ENCODE data around the gene MBD3L4.
"Not testable (repeated sequence)": the region's sequence is repeated elsewhere in the genome, so short reads cannot be mapped to it uniquely, and the experiment has no call there.

MBD3L4 gene

DNA sequence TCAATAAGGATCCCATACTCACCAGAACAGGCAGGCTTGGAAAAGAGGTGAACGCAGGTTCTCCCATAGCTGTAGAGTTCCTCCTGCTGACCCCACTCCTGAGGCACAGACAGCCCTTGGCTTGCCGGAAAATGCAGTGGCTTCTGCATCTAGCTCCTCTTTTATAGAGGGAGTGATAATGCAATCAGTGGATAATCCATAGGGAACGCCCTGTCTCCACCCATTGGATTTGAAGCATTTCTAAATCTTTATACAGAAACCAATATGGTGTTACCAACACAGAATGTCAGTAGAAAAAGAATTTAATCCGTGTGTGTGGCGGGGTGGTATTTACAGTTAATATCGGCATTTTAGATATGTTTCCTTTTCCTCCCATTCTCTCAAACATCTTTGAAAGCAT, 18.6 kb downstream of the MBD3L4 start, which contains the start of gene MBD3L2B:
Gene MBD3L2B, minus strand, starts transcription at position 101 of the 400 bp plus-strand sequence. Its CDS starts 34 bp downstream, at position 67.
- not testable (repeated sequence) for H3K9me3 Mint-ChIP-seq; DNase-seq (ENCODE audit: low spot score in 2 of 2); H3K27me3 Mint-ChIP-seq; ATAC-seq (replicated peaks; ENCODE audit: extremely low read depth, poor library complexity, severe bottlenecking); H3K36me3 Mint-ChIP-seq (ENCODE audit: insufficient read depth); H3K4me3 Mint-ChIP-seq; H3K4me1 Mint-ChIP-seq; H3K27ac Mint-ChIP-seq (ENCODE audit: low read depth)

DNA sequence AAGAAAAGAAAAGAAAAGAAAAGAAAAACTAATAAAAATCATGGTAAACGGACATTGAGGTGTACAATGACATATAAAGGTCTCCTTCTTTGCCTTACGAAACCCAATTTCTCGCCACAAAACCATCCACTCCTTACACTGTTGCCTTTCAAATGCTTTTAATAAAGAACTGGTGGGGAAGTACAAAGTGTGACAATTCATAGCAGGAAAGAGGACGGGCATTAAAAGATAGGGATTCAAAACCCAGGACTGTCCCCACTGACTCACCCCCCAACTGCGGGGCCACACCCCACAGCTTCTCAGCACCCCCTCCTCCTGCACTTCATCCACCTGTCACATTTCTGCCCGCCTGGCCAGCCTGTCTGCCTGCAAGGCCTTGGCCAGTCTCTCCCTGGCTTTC, 21.2 kb downstream of the MBD3L4 start:
- Mint-ChIP-seq H3K4me1 (peaks cover 1% of the 10 kb centered on the region), H3K27me3 (no peaks in the 10 kb centered on the region), H3K27ac (ENCODE audit: low read depth) (no peak overlapping the region), H3K4me3 (no peak overlapping the region), H3K36me3 (ENCODE audit: insufficient read depth) (no peaks in the 10 kb centered on the region), H3K9me3 (no peaks in the 10 kb centered on the region)
- no peak for DNase-seq (ENCODE audit: low spot score in 2 of 2)
- ATAC-seq (replicated peaks; ENCODE audit: extremely low read depth, poor library complexity, severe bottlenecking), result no peak

DNA sequence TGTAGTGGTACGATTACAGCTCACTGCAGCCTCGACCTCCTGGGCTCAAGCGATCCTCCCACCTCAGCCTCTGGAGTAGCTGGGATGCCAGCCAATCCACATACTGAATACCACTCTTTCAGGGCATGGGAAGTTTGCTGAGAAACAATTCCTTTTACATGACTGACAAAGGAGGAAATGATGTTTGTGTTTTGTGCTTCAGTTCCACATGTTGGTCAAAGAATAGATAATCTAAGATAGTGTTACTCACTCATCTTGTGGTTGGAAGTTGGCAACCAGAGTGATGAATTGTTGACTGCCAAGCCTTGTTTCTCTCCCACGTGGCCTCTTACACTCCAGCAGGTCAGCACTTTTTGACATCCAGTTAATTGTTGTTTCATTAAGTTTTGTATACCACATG, 26.3 kb downstream of the MBD3L4 start:
- H3K27me3 Mint-ChIP-seq, result no peaks in the 10 kb centered on the region
- H3K9me3 Mint-ChIP-seq, result no peaks in the 10 kb centered on the region
- no peaks in the 10 kb centered on the region for H3K36me3 Mint-ChIP-seq (ENCODE audit: insufficient read depth)
- ATAC-seq (replicated peaks; ENCODE audit: extremely low read depth, poor library complexity, severe bottlenecking) (peak; percentile 54), DNase-seq (ENCODE audit: low spot score in 2 of 2) (no peak)
- H3K4me1 Mint-ChIP-seq, result peaks cover 24% of the 10 kb centered on the region
- peak overlapping the region; percentile 70 for H3K27ac Mint-ChIP-seq (ENCODE audit: low read depth)
- H3K4me3 Mint-ChIP-seq, result no peak overlapping the region

DNA sequence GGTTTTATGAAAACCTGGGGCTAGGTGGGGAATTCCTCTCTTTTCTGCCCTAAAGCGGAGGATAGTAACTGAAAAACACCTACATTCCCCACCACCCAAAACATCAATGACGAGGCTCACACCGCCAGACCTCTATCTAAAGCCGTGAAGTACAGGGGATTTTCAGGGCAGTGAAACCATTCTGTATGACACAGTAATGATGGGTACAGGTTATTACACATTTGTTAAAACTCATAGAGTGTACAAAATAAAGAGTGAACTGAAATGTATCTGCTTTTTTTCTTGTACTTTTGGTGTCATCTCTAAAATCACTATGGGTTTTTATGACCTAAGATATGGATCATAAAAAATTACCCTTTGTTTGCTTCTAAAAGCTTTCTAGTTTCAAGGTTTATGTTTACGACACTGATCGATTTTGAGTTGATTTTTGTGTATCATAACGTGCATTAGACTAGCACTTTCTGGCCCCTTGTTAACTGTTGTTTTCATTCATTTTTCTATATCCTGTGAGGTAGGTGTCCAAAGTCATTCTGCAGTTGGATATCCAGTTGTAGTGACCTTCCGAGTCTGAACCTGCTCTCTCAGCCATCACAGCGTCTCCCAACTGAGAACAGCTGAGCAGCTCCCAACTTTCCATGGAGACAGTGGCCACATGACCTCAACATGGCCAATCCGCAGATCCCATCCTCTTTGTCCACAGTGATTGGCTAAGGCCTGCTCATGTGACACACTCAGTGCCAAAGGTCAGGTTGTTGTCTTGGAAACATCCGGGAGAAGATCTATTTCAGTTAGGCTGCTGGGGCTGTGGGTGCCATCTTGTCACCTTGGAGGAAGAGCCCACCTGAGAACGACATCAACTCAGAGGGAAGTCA, 29.0 kb downstream of the MBD3L4 start:
- H3K9me3 Mint-ChIP-seq, result no peaks in the 10 kb centered on the region
- ATAC-seq (replicated peaks; ENCODE audit: extremely low read depth, poor library complexity, severe bottlenecking) (peak; percentile 20), DNase-seq (ENCODE audit: low spot score in 2 of 2) (no peak)
- H3K27me3 Mint-ChIP-seq, result no peaks in the 10 kb centered on the region
- no peak overlapping the region for H3K27ac Mint-ChIP-seq (ENCODE audit: low read depth)
- H3K36me3 Mint-ChIP-seq (ENCODE audit: insufficient read depth), result peaks cover 2% of the 10 kb centered on the region
- H3K4me3 Mint-ChIP-seq, result no peak overlapping the region
- peaks cover 34% of the 10 kb centered on the region for H3K4me1 Mint-ChIP-seq

DNA sequence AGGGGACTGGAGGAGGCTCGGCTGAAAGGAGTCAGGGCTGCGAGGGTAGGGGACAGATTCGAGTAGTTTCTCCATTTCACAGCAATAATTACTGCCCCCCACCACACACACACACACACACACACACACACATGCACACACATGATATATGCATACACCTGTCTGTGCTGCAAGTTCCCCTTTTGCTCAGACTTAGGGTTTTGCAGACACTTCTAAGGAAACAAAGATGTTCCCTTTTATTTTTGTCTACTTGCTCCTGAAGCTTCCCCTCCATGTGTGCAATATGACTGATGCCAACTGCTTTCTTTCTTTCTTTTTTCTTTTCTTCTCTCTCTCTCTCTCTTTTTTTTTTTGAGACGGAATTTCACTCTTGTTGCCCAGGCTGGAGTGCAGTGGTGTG, 32.1 kb downstream of the MBD3L4 start:
- DNase-seq (ENCODE audit: low spot score in 2 of 2) (no peak), ATAC-seq (replicated peaks; ENCODE audit: extremely low read depth, poor library complexity, severe bottlenecking) (no peak)
- Mint-ChIP-seq H3K36me3 (ENCODE audit: insufficient read depth) (peaks cover 2% of the 10 kb centered on the region), H3K4me1 (peaks cover 34% of the 10 kb centered on the region), H3K4me3 (no peak overlapping the region), H3K9me3 (no peaks in the 10 kb centered on the region), H3K27me3 (no peaks in the 10 kb centered on the region), H3K27ac (ENCODE audit: low read depth) (no peak overlapping the region)

DNA sequence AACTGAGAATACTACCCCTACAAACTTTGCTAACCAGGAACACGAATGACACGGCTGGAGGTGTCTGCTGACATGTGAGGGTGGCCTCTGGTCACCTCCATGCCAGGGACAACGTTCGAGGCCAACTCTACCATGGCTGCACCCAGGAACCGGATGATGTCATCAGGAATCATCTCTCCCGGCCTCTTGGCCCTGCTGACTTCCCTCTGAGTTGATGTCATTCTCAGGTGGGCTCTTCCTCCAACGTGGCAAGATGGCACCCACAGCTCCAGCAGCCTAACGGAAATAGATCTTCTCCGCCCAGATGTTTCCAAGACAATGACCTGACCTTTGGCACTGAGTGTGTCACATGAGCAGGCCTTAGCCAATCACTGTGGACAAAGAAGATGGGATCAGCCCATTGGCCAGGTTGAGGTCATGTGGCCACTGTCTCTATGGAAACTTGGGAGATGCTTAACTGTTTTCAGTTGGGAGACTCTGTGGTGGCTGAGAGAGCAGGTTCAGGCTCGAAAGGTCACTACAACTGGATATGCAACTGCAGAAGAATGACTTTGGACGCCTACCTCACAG, 33.8 kb downstream of the MBD3L4 start:
- H3K27me3 Mint-ChIP-seq, result peaks cover 9% of the 10 kb centered on the region
- H3K27ac Mint-ChIP-seq (ENCODE audit: low read depth), result no peak overlapping the region
- no peaks in the 10 kb centered on the region for H3K9me3 Mint-ChIP-seq
- ATAC-seq (replicated peaks; ENCODE audit: extremely low read depth, poor library complexity, severe bottlenecking), result no peak
- H3K4me1 Mint-ChIP-seq, result peaks cover 32% of the 10 kb centered on the region
- H3K36me3 Mint-ChIP-seq (ENCODE audit: insufficient read depth), result peaks cover 2% of the 10 kb centered on the region
- DNase-seq (ENCODE audit: low spot score in 2 of 2), result no peak
- no peak overlapping the region for H3K4me3 Mint-ChIP-seq

DNA sequence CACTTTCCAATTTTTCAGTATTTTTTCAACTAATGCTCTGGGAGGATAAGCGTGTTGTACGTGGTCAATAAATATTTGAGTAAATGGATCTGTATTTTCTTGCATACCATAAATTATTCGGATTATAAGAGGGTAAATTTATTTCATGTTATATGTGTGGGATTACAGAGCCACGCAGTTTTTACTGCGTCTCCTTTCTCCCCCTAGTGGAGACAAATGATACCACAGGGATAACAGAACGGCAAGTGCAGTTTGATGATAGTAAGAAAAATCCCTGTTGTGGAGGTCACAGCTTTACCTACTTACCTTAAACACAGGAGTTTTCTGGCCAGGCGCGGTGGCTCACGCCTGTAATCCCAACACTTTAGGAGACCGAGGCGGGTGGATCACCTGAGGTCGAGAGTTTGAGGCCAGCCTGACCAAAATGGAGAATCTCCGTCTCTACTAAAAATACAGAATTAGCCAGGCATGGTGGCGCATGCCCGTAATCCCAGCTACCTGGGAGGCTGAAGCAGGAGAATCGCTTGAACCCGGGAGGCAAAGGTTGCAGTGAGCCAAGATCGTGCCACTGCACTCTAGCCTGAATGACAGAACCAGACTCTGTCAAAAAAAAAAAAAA, 35.6 kb downstream of the MBD3L4 start:
- Mint-ChIP-seq H3K27me3 (peaks cover 15% of the 10 kb centered on the region), H3K9me3 (no peaks in the 10 kb centered on the region), H3K4me3 (no peak overlapping the region), H3K27ac (ENCODE audit: low read depth) (peak overlapping the region; percentile 35), H3K4me1 (peaks cover 23% of the 10 kb centered on the region), H3K36me3 (ENCODE audit: insufficient read depth) (peaks cover 2% of the 10 kb centered on the region)
- no peak for DNase-seq (ENCODE audit: low spot score in 2 of 2)
- peak; percentile 32 for ATAC-seq (replicated peaks; ENCODE audit: extremely low read depth, poor library complexity, severe bottlenecking)

DNA sequence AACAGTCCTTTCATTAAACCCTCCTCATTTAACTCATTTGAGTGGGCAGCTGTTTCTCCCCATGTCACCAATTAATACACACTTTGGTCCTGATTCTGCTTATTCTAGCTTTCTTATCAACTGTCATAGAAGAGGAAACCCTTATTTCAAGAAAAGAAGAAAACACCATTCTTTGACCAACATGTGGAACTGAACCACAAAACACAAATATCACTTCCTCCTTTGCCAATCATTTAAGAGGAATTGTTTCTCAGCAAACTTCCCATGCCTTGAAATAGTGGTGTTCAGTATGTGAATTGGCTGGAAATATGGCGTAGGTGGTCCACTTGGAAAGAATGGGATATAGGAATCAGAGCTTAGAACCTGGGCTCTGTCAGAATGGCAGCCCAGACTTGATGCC, 39.2 kb downstream of the MBD3L4 start:
- Mint-ChIP-seq H3K27ac (ENCODE audit: low read depth) (no peak overlapping the region), H3K27me3 (peaks cover 15% of the 10 kb centered on the region), H3K4me1 (peaks cover 6% of the 10 kb centered on the region), H3K36me3 (ENCODE audit: insufficient read depth) (no peaks in the 10 kb centered on the region), H3K4me3 (no peak overlapping the region), H3K9me3 (no peaks in the 10 kb centered on the region)
- ATAC-seq (replicated peaks; ENCODE audit: extremely low read depth, poor library complexity, severe bottlenecking), result no peak
- DNase-seq (ENCODE audit: low spot score in 2 of 2), result no peak

DNA sequence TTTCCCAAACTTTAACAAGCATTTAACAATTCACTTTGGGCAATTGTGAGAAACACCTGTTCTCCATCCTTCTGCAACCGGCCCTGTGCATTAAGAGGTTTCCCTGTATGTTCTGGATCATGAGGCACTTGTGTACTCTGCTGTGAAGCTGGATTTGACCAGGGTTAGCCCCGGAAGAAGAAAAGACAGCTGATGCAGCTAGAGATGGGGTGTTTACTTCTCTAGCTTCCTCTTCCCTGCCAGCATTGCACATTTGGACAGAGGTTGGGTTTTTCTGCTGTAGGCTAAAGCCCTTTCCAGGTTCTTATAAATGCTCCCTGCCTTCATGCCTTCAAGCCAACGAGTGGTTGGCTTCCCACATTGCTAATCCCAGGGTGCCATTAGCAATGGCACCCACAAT, 39.6 kb downstream of the MBD3L4 start:
- Mint-ChIP-seq H3K4me3 (no peak overlapping the region), H3K27ac (ENCODE audit: low read depth) (no peak overlapping the region), H3K9me3 (peaks cover 2% of the 10 kb centered on the region), H3K27me3 (peaks cover 15% of the 10 kb centered on the region), H3K36me3 (ENCODE audit: insufficient read depth) (no peaks in the 10 kb centered on the region), H3K4me1 (peaks cover 6% of the 10 kb centered on the region)
- ATAC-seq (replicated peaks; ENCODE audit: extremely low read depth, poor library complexity, severe bottlenecking) (no peak), DNase-seq (ENCODE audit: low spot score in 2 of 2) (no peak)

DNA sequence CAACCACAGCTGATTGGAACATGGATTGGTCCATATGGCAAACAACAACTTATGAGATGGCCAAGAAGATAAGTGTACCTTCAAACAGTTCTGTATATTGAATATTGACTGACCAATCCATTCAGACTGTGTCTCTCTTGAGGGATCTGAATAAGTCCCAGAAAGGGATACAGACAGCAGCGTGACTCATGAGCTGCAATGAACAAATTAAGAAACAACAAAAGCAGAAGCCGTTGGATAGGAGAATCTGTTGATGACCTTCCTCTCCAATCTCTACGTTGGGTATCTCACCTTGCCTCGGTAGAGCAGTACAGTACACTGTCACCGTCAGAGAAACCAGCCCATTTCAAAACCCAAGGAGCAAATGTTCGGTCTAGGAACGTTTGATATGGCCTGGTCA, 40.0 kb downstream of the MBD3L4 start:
- H3K36me3 Mint-ChIP-seq (ENCODE audit: insufficient read depth), result no peaks in the 10 kb centered on the region
- DNase-seq (ENCODE audit: low spot score in 2 of 2), result no peak
- peaks cover 6% of the 10 kb centered on the region for H3K9me3 Mint-ChIP-seq
- no peak overlapping the region for H3K4me3 Mint-ChIP-seq
- no peak for ATAC-seq (replicated peaks; ENCODE audit: extremely low read depth, poor library complexity, severe bottlenecking)
- H3K27ac Mint-ChIP-seq (ENCODE audit: low read depth), result no peak overlapping the region
- H3K27me3 Mint-ChIP-seq, result peaks cover 15% of the 10 kb centered on the region
- H3K4me1 Mint-ChIP-seq, result peaks cover 6% of the 10 kb centered on the region

DNA sequence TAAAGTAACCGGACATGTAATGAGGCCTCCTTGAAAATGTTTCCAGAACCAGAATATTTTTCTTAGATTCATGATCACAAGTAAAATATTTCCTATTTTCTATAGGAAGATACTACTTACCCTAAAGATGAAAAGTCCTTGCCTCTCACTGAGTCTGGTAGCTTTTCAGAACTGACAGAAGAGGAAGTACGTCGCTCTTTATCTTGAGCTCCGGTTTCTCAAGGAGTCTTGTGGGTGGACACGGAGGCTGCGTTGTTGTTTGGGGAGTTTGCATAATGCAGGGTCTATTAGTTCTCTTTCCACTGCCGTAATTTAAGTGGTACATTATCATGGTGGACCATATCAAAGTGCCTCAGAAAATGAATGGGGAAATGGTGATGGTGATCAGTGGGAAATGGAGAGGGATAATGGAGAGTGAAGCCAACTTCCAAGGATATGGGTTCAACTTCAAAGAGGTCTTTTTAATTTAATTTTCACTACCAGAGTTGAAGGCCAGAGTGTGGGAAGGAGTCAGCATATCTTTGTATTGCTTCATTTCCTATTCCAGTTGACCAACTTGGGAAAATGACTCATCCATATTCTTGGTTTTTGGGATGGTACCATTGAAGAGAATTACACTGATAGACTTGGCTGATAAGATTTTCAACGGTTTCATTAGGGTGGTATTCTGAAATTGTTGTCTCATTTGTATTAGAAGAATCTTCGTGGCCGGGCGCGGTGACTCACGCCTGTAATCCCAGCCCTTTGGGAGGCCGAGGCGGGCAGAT, 42.1 kb downstream of the MBD3L4 start:
- Mint-ChIP-seq H3K4me1 (no peaks in the 10 kb centered on the region), H3K9me3 (peaks cover 8% of the 10 kb centered on the region), H3K4me3 (no peak overlapping the region), H3K36me3 (ENCODE audit: insufficient read depth) (no peaks in the 10 kb centered on the region), H3K27me3 (peaks cover 15% of the 10 kb centered on the region), H3K27ac (ENCODE audit: low read depth) (no peak overlapping the region)
- no peak for DNase-seq (ENCODE audit: low spot score in 2 of 2)
- no peak for ATAC-seq (replicated peaks; ENCODE audit: extremely low read depth, poor library complexity, severe bottlenecking)

DNA sequence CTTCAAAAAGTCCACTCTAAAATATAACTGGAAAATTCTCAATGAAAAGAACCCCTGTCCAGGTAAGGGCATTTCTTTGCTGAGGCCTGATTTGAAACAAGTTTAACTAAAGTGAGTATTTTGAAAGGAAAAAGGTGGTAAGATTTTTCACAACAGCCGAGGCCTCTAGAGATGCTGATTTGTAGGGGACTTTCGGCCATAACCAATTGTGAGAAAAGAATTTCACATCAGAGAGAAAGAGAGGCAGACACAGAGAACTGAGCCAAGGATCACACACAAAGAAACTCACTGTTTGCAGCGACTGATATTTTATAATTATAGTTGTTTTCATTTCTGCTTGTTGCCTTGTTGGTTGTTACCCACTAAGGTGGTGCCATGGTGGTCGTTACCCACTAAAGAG, 43.2 kb downstream of the MBD3L4 start:
- Mint-ChIP-seq H3K4me3 (no peak overlapping the region), H3K27ac (ENCODE audit: low read depth) (no peak overlapping the region)
- no peak for DNase-seq (ENCODE audit: low spot score in 2 of 2)

More for the DNA sequence above, 43.2 kb downstream of the MBD3L4 start:
- Mint-ChIP-seq H3K27me3 (peaks cover 12% of the 10 kb centered on the region), H3K36me3 (ENCODE audit: insufficient read depth) (no peaks in the 10 kb centered on the region), H3K4me1 (no peaks in the 10 kb centered on the region), H3K9me3 (peaks cover 8% of the 10 kb centered on the region)
- no peak for ATAC-seq (replicated peaks; ENCODE audit: extremely low read depth, poor library complexity, severe bottlenecking)
